Trophoblast cell (in vitro differentiated cells and primary cell): ENCODE data around the gene ASAP2.
A peak's percentile ranks its signal among the peaks of the same experiment; 100 is the strongest.

Experiments
- DNase-seq, 2 donors: peaks; one replicate each; pipeline ENCODE4 v3.0.0-alpha.2; 2016
- H2AFZ ChIP-seq: 2 replicates; pipeline ENCODE4 v1.6.1; 2013; ENCODE audit warnings: low read length, moderate library complexity, mild to moderate bottlenecking; ENCODE audit not compliant: insufficient read depth, poor library complexity
- H2AK5ac ChIP-seq: 2 replicates; pipeline ENCODE4 v1.6.1; 2013; ENCODE audit warnings: mild to moderate bottlenecking, low read length
- H2BK120ac ChIP-seq: 2 replicates; pipeline ENCODE4 v1.6.1; 2013; ENCODE audit warnings: low read length, mild to moderate bottlenecking, moderate library complexity; ENCODE audit not compliant: insufficient read depth, poor library complexity
- H2BK12ac ChIP-seq: 2 replicates; pipeline ENCODE4 v1.6.1; 2013; ENCODE audit warnings: mild to moderate bottlenecking, low read length, moderate library complexity
- H2BK5ac ChIP-seq: 2 replicates; pipeline ENCODE4 v1.6.1; 2013; ENCODE audit warnings: low read length, low read depth, moderate library complexity, mild to moderate bottlenecking; ENCODE audit not compliant: poor library complexity
- H3K14ac ChIP-seq: 2 replicates; pipeline ENCODE4 v1.6.1; 2013; ENCODE audit warnings: mild to moderate bottlenecking, low read length
- H3K18ac ChIP-seq: 2 replicates; pipeline ENCODE4 v1.6.1; 2013; ENCODE audit warnings: mild to moderate bottlenecking, low read length
- H3K23ac ChIP-seq: 2 replicates; pipeline ENCODE4 v1.6.1; 2013; ENCODE audit warnings: low read length
- H3K27ac ChIP-seq: 2 replicates; pipeline ENCODE4 v1.5.1; 2013; ENCODE audit warnings: low read depth, mild to moderate bottlenecking, inconsistent platforms, low read length, moderate library complexity
- H3K27me3 ChIP-seq: 2 replicates; pipeline ENCODE4 v1.6.1; 2013; ENCODE audit warnings: inconsistent platforms, mild to moderate bottlenecking, low read length, moderate library complexity; ENCODE audit not compliant: insufficient read depth
- H3K36me3 ChIP-seq, 2 experiments: 1 replicate in 1 of 2; 2 replicates in 1 of 2; pipeline ENCODE4 v1.6.1; 2013; ENCODE audit warnings: low read length in 2 of 2, mild to moderate bottlenecking in 2 of 2, moderate library complexity in 1 of 2; ENCODE audit not compliant: insufficient read depth in 2 of 2, control insufficient read depth in 1 of 2
- H3K4ac ChIP-seq: 2 replicates; pipeline ENCODE4 v1.6.1; 2013; ENCODE audit warnings: low read depth, mild to moderate bottlenecking, low read length, moderate library complexity
- H3K4me1 ChIP-seq, 2 experiments: 1 replicate in 1 of 2; 2 replicates in 1 of 2; pipeline ENCODE4 v1.6.1; 2013; ENCODE audit warnings: low read length in 2 of 2, mild to moderate bottlenecking in 2 of 2, moderate library complexity in 1 of 2; ENCODE audit not compliant: insufficient read depth in 2 of 2, control insufficient read depth in 1 of 2
- H3K4me2 ChIP-seq: 2 replicates; pipeline ENCODE4 v1.6.1; 2013; ENCODE audit warnings: inconsistent platforms, mild to moderate bottlenecking, low read length, moderate library complexity
- H3K4me3 ChIP-seq: 2 replicates; pipeline ENCODE4 v1.5.1; 2013; ENCODE audit warnings: mild to moderate bottlenecking, low read depth, low read length, inconsistent platforms
- H3K79me1 ChIP-seq: one replicate; pipeline ENCODE4 v1.6.1; 2013; ENCODE audit warnings: low read length
- H3K79me2 ChIP-seq: 2 replicates; pipeline ENCODE4 v1.6.1; 2013; ENCODE audit warnings: low read length, mild to moderate bottlenecking; ENCODE audit not compliant: control insufficient read depth, insufficient read depth, poor library complexity
- H3K9ac ChIP-seq: 2 replicates; pipeline ENCODE4 v1.6.1; 2013; ENCODE audit warnings: mild to moderate bottlenecking, low read length
- H3K9me3 ChIP-seq: 2 replicates; pipeline ENCODE4 v1.6.1; 2013; ENCODE audit warnings: low read depth, mild to moderate bottlenecking, control low read depth, inconsistent platforms, low read length; ENCODE audit not compliant: insufficient read depth
- H4K12ac ChIP-seq: 2 replicates; pipeline ENCODE4 v1.6.1; 2013; ENCODE audit warnings: low read depth, mild to moderate bottlenecking, low read length, moderate library complexity
- H4K8ac ChIP-seq: 2 replicates; pipeline ENCODE4 v1.6.1; 2013; ENCODE audit warnings: low read depth, mild to moderate bottlenecking, low read length, moderate library complexity
- H4K91ac ChIP-seq: one replicate; pipeline ENCODE4 v1.6.1; 2013; ENCODE audit warnings: low read depth, mild to moderate bottlenecking, low read length, moderate library complexity
- WGBS: extraction: QIAGEN DNeasy Blood & Tissue Kit; methylation state at CpG from one replicate; pipeline ENCODE4 v1.1.7; 2013; ENCODE audit warnings: missing lambda C conversion rate; ENCODE audit not compliant: insufficient read length, insufficient coverage; ENCODE audit errors: extremely low coverage; 5-methylcytosine and 5-hydroxymethylcytosine counted together

ASAP2 gene

GRCh38 chr2:9231291-9232165, 24.9 kb downstream of the ASAP2 start:
- no CpG with 5 or more reads among the region's 14 CpGs for WGBS
- Histone ChIP-seq H2BK5ac (no peak overlapping the region), H3K14ac (peak overlapping the region; percentile 12)

DNA sequence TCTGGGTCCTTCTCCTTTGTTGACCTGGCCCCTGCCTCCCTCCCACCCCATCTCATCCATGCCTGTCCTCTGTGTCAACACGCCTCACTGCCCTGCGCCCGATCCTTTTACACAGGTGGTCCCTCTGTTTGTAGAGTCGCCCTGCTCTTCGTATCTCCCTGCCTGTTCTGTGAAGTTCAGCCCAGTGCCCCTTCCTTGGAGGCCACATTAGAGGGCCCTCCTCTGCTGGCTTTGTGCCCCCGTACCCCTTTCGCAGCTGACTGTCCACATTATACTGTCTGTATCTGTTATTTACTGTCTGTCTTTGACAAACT, 25.5 kb downstream of the ASAP2 start:
- no peak overlapping the region for H3K4me3 ChIP-seq
- H3K9ac ChIP-seq = no peak overlapping the region
- peak overlapping the region; percentile 74 for H3K18ac ChIP-seq
- H3K4me2 ChIP-seq = no peak overlapping the region
- H2AK5ac ChIP-seq = peak overlapping the region; percentile 45
- WGBS = no CpG with 5 or more reads among the region's 7 CpGs
- peaks cover 2% of the 10 kb centered on the region for H3K9me3 ChIP-seq
- peak overlapping the region; percentile 50 for H3K14ac ChIP-seq
- DNase-seq = no peak
- peak overlapping the region; percentile 29 for H2BK12ac ChIP-seq
- no peak overlapping the region for H4K12ac ChIP-seq
- H3K27me3 ChIP-seq = no peaks in the 10 kb centered on the region
- peaks cover 8% of the 10 kb centered on the region for H3K79me2 ChIP-seq
- H4K8ac ChIP-seq = peak overlapping the region; percentile 41
- no peak overlapping the region for H2BK5ac ChIP-seq
- H3K4ac ChIP-seq = peak overlapping the region; percentile 16
- no peak overlapping the region for H3K23ac ChIP-seq
- H3K79me1 ChIP-seq = peaks cover 25% of the 10 kb centered on the region
- H2AFZ ChIP-seq = no peak overlapping the region
- H4K91ac ChIP-seq = peak overlapping the region; percentile 53
- H3K27ac ChIP-seq = peak overlapping the region; percentile 13
- H3K36me3 ChIP-seq = peaks cover 0 to 2% of the 10 kb centered on the region in 2 experiments
- H2BK120ac ChIP-seq = no peak overlapping the region
- H3K4me1 ChIP-seq = peaks cover 55 to 63% of the 10 kb centered on the region in 2 experiments

More at GRCh38 chr2:9231291-9232165, 24.9 kb downstream of the ASAP2 start:
- Histone ChIP-seq H2BK12ac (no peak overlapping the region), H3K27me3 (no peaks in the 10 kb centered on the region), H4K12ac (no peak overlapping the region), H3K4me3 (no peak overlapping the region), H3K36me3 (peaks cover 0 to 4% of the 10 kb centered on the region in 2 experiments), H2AFZ (no peak overlapping the region), H3K79me2 (peaks cover 6% of the 10 kb centered on the region), H3K9ac (no peak overlapping the region), H3K9me3 (peaks cover 2% of the 10 kb centered on the region), H3K79me1 (peaks cover 23% of the 10 kb centered on the region), H3K4me1 (peaks cover 60 to 66% of the 10 kb centered on the region in 2 experiments), H2BK120ac (no peak overlapping the region), H3K27ac (no peak overlapping the region), H3K23ac (no peak overlapping the region), H2AK5ac (no peak overlapping the region), H3K4ac (no peak overlapping the region), H4K91ac (peak overlapping the region; percentile 53), H4K8ac (no peak overlapping the region), H3K18ac (peak overlapping the region; percentile 27), H3K4me2 (no peak overlapping the region)
- peak; percentile 67 to 89 for DNase-seq

DNA sequence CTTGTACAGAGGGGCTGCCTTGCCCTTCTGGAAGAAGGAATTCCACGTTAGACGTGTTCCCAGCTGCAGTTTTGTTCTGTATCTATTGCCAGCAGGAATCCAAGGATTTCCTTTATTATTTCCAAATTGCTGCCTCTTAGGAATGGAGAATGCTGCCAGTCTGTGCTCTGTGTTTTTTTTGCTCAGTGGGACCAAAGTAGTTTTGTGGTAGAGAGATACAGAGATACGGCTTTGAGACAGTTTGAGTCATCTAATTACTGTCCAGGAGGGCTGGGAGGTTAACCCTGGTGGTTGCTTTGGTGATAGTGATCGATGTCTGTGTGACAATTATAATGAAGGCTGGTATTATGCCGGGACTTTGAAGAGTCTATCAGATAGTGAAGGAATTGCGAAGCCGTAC, 26.3 kb downstream of the ASAP2 start:
- WGBS = no CpG with 5 or more reads among the region's 7 CpGs
- Histone ChIP-seq H4K91ac (no peak overlapping the region), H3K4ac (no peak overlapping the region), H3K4me2 (peak overlapping the region; percentile 13), H3K27me3 (no peaks in the 10 kb centered on the region), H4K8ac (no peak overlapping the region), H3K79me1 (peaks cover 25% of the 10 kb centered on the region), H3K27ac (peak overlapping the region; percentile 71), H4K12ac (no peak overlapping the region), H3K79me2 (peaks cover 8% of the 10 kb centered on the region), H3K36me3 (peaks cover 0 to 2% of the 10 kb centered on the region in 2 experiments), H3K14ac (no peak overlapping the region), H3K4me1 (peaks cover 54 to 62% of the 10 kb centered on the region in 2 experiments), H2BK5ac (no peak overlapping the region), H3K9ac (no peak overlapping the region), H3K9me3 (peaks cover 4% of the 10 kb centered on the region), H2AK5ac (no peak overlapping the region), H3K18ac (no peak overlapping the region), H2BK12ac (no peak overlapping the region), H2BK120ac (no peak overlapping the region), H3K23ac (no peak overlapping the region), H3K4me3 (no peak overlapping the region), H2AFZ (no peak overlapping the region)
- DNase-seq = peak; percentile 68 to 89

- no peak overlapping the region for H4K12ac ChIP-seq
- H3K23ac ChIP-seq = no peak overlapping the region
- peaks cover 8% of the 10 kb centered on the region for H3K79me2 ChIP-seq
- peaks cover 47 to 55% of the 10 kb centered on the region in 2 experiments for H3K4me1 ChIP-seq
- no peaks in the 10 kb centered on the region for H3K27me3 ChIP-seq
- peak; percentile 66 to 89 for DNase-seq
- H3K4me3 ChIP-seq = no peak overlapping the region
- H4K8ac ChIP-seq = peak overlapping the region; percentile 5
- H3K36me3 ChIP-seq = no peaks in the 10 kb centered on the region
- H3K18ac ChIP-seq = peak overlapping the region; percentile 29
- peaks cover 4% of the 10 kb centered on the region for H3K9me3 ChIP-seq
- peak overlapping the region; percentile 12 for H2AK5ac ChIP-seq
- H3K27ac ChIP-seq = peak overlapping the region; percentile 46
- peaks cover 25% of the 10 kb centered on the region for H3K79me1 ChIP-seq
- no CpG with 5 or more reads among the region's 9 CpGs for WGBS
- no peak overlapping the region for H2AFZ ChIP-seq
- peak overlapping the region; percentile 15 for H3K14ac ChIP-seq
- peak overlapping the region; percentile 21 for H2BK5ac ChIP-seq
- peak overlapping the region; percentile 21 for H4K91ac ChIP-seq
- peak overlapping the region; percentile 35 for H3K4me2 ChIP-seq
- peak overlapping the region; percentile 15 for H2BK120ac ChIP-seq
- H2BK12ac ChIP-seq = peak overlapping the region; percentile 5
- H3K9ac ChIP-seq = no peak overlapping the region
- peak overlapping the region; percentile 3 for H3K4ac ChIP-seq
Measured at GRCh38 chr2:9234680-9235146, 28.1 kb downstream of the ASAP2 start.
